GM19452 (cell line): ENCODE data around the gene IGLL1.

Experiments
- ATAC-seq: cut with Tn5 transposase; IDR thresholded peaks from one replicate; pipeline ENCODE4 v1.9.1; 2021; ENCODE audit not compliant: unreplicated experiment

IGLL1 gene

GRCh38 chr22:23530106-23530505 lies 50.0 kb downstream of the IGLL1 start:
- ATAC-seq, result no peak

- ATAC-seq, result no peak
Measured at GRCh38 chr22:23529166-23530103, 50.7 kb downstream of the IGLL1 start.

GRCh38 chr22:23527971-23528740 lies 51.9 kb downstream of the IGLL1 start:
- no peak for ATAC-seq

GRCh38 chr22:23526596-23527316 lies 53.3 kb downstream of the IGLL1 start:
- no peak for ATAC-seq

DNA sequence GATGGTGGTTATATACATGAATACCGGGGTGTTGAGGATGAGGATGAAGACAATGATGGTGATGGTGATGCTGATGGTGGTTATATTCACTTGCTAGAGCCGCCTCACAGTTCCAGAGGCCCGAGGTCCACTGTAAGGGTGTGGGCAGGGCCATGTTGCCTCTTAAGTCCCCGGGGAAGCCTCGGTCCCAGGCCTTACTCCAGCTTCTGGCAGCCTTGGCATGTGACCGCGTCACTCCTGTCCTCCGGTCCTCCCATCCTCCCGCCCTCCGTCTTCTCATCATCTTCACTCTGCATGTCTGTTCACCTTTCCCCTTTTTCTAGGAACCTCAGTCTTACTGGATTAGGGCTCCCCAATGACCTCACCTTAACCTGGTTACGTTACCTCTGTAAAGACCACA lies 54.6 kb downstream of the IGLL1 start:
- ATAC-seq, result no peak

DNA sequence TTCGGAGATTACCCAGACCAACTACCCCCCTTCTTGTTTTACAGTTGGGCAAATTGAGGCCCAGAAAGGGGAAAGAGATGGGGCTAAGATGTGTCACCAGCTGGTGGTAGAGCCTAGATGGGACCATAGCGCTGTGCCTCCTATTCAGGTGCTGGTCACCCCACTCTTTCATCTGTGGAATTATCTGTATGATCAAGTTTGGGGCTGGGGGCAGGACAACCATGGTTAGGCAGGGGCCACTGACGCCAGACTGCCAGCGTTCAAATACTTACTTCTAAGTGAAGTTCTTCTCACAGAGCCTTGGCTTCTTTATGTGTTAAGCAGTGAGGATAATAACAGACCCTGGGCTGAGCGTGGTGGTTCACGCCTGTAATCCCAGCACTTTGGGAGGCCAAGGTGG lies 55.9 kb downstream of the IGLL1 start:
- no peak for ATAC-seq

- no peak for ATAC-seq
Measured at GRCh38 chr22:23523713-23524112, 56.4 kb downstream of the IGLL1 start.
